GM23338 (cell line): Measurements from ENCODE around the gene WASHC2C.
"Not testable (repeated sequence)": the region's sequence is repeated elsewhere in the genome, so short reads cannot be mapped to it uniquely, and the experiment has no call there.

ENCODE experiments used
- CREB1 ChIP-seq: fragments of 250-450 bp; sonication (Bioruptor Pico); IDR thresholded peaks from 2 replicates; pipeline ENCODE4 v1.5.0; 2020; ENCODE audit warnings: low read depth, mild to moderate bottlenecking, moderate library complexity
- CTCF ChIP-seq, 2 experiments: fragments of 200-600 bp in 1 of 2; sonication (generic) in 1 of 2; conservative IDR thresholded peaks; 2 replicates each; pipeline versions ENCODE4 v1.5.1 to v1.6.1; 2016 to 2017; ENCODE audit warnings: antibody characterized with exemption in 2 of 2, low read depth in 2 of 2, mild to moderate bottlenecking in 2 of 2, moderate library complexity in 1 of 2
- ETS1 ChIP-seq: IDR thresholded peaks from 2 replicates; pipeline ENCODE4 v1.6.1; 2016; ENCODE audit warnings: antibody characterized with exemption
- EZH2 ChIP-seq: fragments of 200-600 bp; sonication (generic); IDR thresholded peaks from one replicate; pipeline ENCODE4 v1.8.0; 2017; ENCODE audit warnings: antibody characterized with exemption, mild to moderate bottlenecking, low read depth; ENCODE audit not compliant: unreplicated experiment
- EZH2phosphoT487 ChIP-seq: fragments of 200-600 bp; sonication (generic); IDR thresholded peaks from one replicate; pipeline ENCODE4 v1.8.1; 2018; ENCODE audit warnings: antibody characterized with exemption; ENCODE audit not compliant: unreplicated experiment
- POLR2AphosphoS5 ChIP-seq: IDR thresholded peaks from 2 replicates; pipeline ENCODE4 v1.6.1; 2016; ENCODE audit warnings: antibody characterized with exemption, low read depth
- REST ChIP-seq: IDR thresholded peaks from one replicate; pipeline ENCODE4 v1.6.1; 2018; ENCODE audit warnings: antibody characterized with exemption; ENCODE audit not compliant: unreplicated experiment
- ZNF331 ChIP-seq: fragments of 250-450 bp; sonication (Bioruptor Pico); IDR thresholded peaks from 2 replicates; pipeline ENCODE4 v1.5.0; 2020; ENCODE audit warnings: low read depth, mild to moderate bottlenecking, moderate library complexity

GRCh38 chr10:45734867-45735266, 7.8 kb downstream of the WASHC2C start:
- TF ChIP-seq POLR2AphosphoS5; REST; EZH2; CREB1 (CRISPR knock-in tag); EZH2phosphoT487; ETS1; ZNF331 (CRISPR knock-in tag): not testable (repeated sequence)
- TF ChIP-seq CTCF (conservative IDR thresholded peaks at IDR 0.05; ENCODE audit: low read depth in 2 of 2): peak in 1 of 2 experiments; percentile 24; a peak in 2 of 4 replicates
